ENCODE results near the gene IDI2. TPM values are rescaled to one million over a fixed set of nuclear protein-coding genes. Genes with fewer than 3 reads are reported as not detected.

The IDI2 gene
- total RNA-seq, 1 donor from 2014 or later = not detected

- ATAC-seq = no peak
Measured at GRCh38 chr10:1007583-1007982, 18.1 kb downstream of the IDI2 start.

DNA sequence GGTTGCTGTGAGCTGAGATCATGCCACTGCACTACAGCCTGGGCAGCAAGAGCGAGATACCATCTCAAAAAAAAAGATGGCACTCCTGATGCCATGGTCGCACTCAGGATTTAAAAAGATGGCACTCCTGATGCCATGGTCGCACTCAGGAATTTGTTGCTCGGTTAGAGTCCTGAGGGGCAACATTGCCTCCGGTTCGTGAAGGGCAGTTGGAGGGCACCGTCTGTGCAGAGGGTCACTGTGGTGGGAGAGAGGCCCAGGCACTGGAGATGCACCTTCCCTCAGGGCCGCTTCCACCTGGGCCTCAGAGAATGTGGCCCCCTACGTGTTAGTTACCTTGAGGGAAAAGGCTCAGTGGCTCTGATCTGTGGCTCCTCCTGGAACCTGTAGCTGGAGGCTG is 19.1 kb downstream of the IDI2 start:
- Histone ChIP-seq H3K9me3 (peaks cover 15% of the 10 kb centered on the region), H3K27ac (no peak overlapping the region)

More at GRCh38 chr10:1007583-1007982, 18.1 kb downstream of the IDI2 start:
- intact Hi-C loops (cut with DNase I) = no loop called here
- TF ChIP-seq, protein P1, sequence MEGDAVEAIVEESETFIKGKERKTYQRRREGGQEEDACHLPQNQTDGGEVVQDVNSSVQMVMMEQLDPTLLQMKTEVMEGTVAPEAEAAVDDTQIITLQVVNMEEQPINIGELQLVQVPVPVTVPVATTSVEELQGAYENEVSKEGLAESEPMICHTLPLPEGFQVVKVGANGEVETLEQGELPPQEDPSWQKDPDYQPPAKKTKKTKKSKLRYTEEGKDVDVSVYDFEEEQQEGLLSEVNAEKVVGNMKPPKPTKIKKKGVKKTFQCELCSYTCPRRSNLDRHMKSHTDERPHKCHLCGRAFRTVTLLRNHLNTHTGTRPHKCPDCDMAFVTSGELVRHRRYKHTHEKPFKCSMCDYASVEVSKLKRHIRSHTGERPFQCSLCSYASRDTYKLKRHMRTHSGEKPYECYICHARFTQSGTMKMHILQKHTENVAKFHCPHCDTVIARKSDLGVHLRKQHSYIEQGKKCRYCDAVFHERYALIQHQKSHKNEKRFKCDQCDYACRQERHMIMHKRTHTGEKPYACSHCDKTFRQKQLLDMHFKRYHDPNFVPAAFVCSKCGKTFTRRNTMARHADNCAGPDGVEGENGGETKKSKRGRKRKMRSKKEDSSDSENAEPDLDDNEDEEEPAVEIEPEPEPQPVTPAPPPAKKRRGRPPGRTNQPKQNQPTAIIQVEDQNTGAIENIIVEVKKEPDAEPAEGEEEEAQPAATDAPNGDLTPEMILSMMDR (IDR thresholded peaks at IDR 0.05) = no peak
- peaks cover 99% of the 10 kb centered on the region for H3K36me3 ChIP-seq
- H3K9me3 ChIP-seq = peaks cover 7% of the 10 kb centered on the region
- no peak overlapping the region for H3K4me3 ChIP-seq
- H3K27me3 ChIP-seq (ENCODE audit: low read depth) = no peaks in the 10 kb centered on the region
- DNase-seq = no peak
- H3K27ac ChIP-seq = no peak overlapping the region
- no peaks in the 10 kb centered on the region for H3K4me1 ChIP-seq

GRCh38 chr10:1003884-1004670 is 21.6 kb downstream of the IDI2 start:
- no peaks in the 10 kb centered on the region for H3K27me3 ChIP-seq (ENCODE audit: low read depth)
- H3K27ac ChIP-seq = no peak overlapping the region
- no peak for DNase-seq
- intact Hi-C loops (cut with DNase I) = no loop called here
- no peaks in the 10 kb centered on the region for H3K4me1 ChIP-seq
- peaks cover 15% of the 10 kb centered on the region for H3K9me3 ChIP-seq
- no peak for ATAC-seq
- H3K36me3 ChIP-seq = peaks cover 100% of the 10 kb centered on the region
- H3K4me3 ChIP-seq = no peak overlapping the region
- TF ChIP-seq, protein P1 (IDR thresholded peaks at IDR 0.05) = no peak

More for the DNA sequence above, 19.1 kb downstream of the IDI2 start:
- ATAC-seq (no peak), DNase-seq (no peak)
- Histone ChIP-seq H3K36me3 (peaks cover 99% of the 10 kb centered on the region), H3K4me3 (no peak overlapping the region), H3K27me3 (ENCODE audit: low read depth) (no peaks in the 10 kb centered on the region), H3K4me1 (no peaks in the 10 kb centered on the region)
- intact Hi-C loops (cut with DNase I) = no loop called here
- TF ChIP-seq, protein P1 (IDR thresholded peaks at IDR 0.05) = no peak

DNA sequence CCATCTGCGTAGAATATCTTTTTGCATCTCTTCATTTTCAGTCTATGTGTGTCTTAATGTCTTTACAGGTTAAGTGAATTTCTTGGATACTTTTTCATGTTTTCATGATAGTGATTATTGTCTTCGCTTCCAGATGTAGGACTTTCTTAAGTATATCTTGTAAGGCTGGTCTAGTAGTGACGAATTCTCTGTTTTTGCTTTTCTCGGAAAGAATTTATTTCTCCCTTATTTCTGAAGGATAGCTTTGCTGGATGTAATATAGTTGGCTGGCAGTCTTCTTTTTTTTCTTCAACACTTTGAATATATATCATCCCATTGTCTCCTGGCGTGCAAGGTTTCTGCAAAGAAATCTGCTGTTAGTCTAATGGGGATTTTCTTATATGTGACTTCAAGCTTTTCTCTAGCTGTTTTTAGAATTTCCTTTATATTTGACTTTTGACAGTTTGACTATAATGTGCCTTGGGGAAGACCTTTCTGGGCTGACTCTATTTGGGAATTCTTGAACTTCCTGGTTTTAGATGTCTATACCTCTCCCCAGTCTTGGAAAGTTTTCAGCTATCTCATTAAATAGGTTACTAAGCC is 23.1 kb downstream of the IDI2 start:
- Histone ChIP-seq H3K27me3 (ENCODE audit: low read depth) (no peaks in the 10 kb centered on the region), H3K4me1 (no peaks in the 10 kb centered on the region), H3K9me3 (peaks cover 15% of the 10 kb centered on the region), H3K36me3 (peaks cover 100% of the 10 kb centered on the region), H3K27ac (no peak overlapping the region), H3K4me3 (no peak overlapping the region)
- intact Hi-C loops (cut with DNase I) = no loop called here
- ATAC-seq (no peak), DNase-seq (no peak)
- TF ChIP-seq, protein P1 (IDR thresholded peaks at IDR 0.05) = no peak

- intact Hi-C loops (cut with DNase I) = no loop called here
- Histone ChIP-seq H3K27ac (no peak overlapping the region), H3K9me3 (peaks cover 6% of the 10 kb centered on the region), H3K27me3 (ENCODE audit: low read depth) (no peaks in the 10 kb centered on the region), H3K4me1 (no peaks in the 10 kb centered on the region), H3K4me3 (no peak overlapping the region), H3K36me3 (peaks cover 100% of the 10 kb centered on the region)
- DNase-seq (no peak), ATAC-seq (no peak)
- TF ChIP-seq, protein P1 (IDR thresholded peaks at IDR 0.05) = no peak
Measured at GRCh38 chr10:997266-998022, 28.2 kb downstream of the IDI2 start.
